ENCODE measurements around the gene CACNA1D. TPM values are rescaled to one million over a fixed set of nuclear protein-coding genes. Genes with fewer than 3 reads are reported as not detected.

Gene CACNA1D
- total RNA-seq, 1 donor from 2014 or later, result 1.1 TPM

GRCh38 chr3:53846134-53846850 lies 351.9 kb downstream of the CACNA1D start, which contains the start of the genes CHDH and IL17RB:
CHDH (minus strand) TSS chr3:53846419; CDS start chr3:53824008, 22,411 bp downstream.
IL17RB (plus strand) TSS chr3:53846568; CDS start chr3:53846589, 21 bp downstream.
- H3K27ac Mint-ChIP-seq (ENCODE audit: unreplicated experiment), result no peak within 1 kb of the TSS
- TF ChIP-seq CTCF (conservative IDR thresholded peaks at IDR 0.05), result no peak
- peak; percentile 40 for DNase-seq (ENCODE audit: low read depth, low spot score)
- H3K4me3 Mint-ChIP-seq, result peak within 1 kb of the TSS; percentile 86
- no peaks in the 10 kb centered on the region for H3K9me3 Mint-ChIP-seq
- no peaks in the 10 kb centered on the region for H3K36me3 Mint-ChIP-seq (ENCODE audit: low read depth)
- H3K4me1 Mint-ChIP-seq, result peaks cover 26% of the 10 kb centered on the region
- peaks cover 40% of the 10 kb centered on the region for H3K27me3 Mint-ChIP-seq (ENCODE audit: low read depth)

- Mint-ChIP-seq H3K9me3 (no peaks in the 10 kb centered on the region), H3K4me3 (peak overlapping the region; percentile 86), H3K27ac (ENCODE audit: unreplicated experiment) (no peak overlapping the region), H3K4me1 (peaks cover 26% of the 10 kb centered on the region), H3K27me3 (ENCODE audit: low read depth) (peaks cover 40% of the 10 kb centered on the region), H3K36me3 (ENCODE audit: low read depth) (no peaks in the 10 kb centered on the region)
- TF ChIP-seq CTCF (conservative IDR thresholded peaks at IDR 0.05), result no peak
- no peak for DNase-seq (ENCODE audit: low read depth, low spot score)
Observed at GRCh38 chr3:53846851-53847155, 352.4 kb downstream of the CACNA1D start.

- Mint-ChIP-seq H3K4me3 (no peak overlapping the region), H3K36me3 (ENCODE audit: low read depth) (no peaks in the 10 kb centered on the region), H3K27ac (ENCODE audit: unreplicated experiment) (no peak overlapping the region), H3K27me3 (ENCODE audit: low read depth) (peaks cover 29% of the 10 kb centered on the region), H3K9me3 (no peaks in the 10 kb centered on the region), H3K4me1 (peaks cover 5% of the 10 kb centered on the region)
- no peak for DNase-seq (ENCODE audit: low read depth, low spot score)
- no peak for TF ChIP-seq CTCF (conservative IDR thresholded peaks at IDR 0.05)
Observed at GRCh38 chr3:53849916-53850315, 355.5 kb downstream of the CACNA1D start.

GRCh38 chr3:53850895-53851294 lies 356.5 kb downstream of the CACNA1D start:
- H3K4me1 Mint-ChIP-seq, result no peaks in the 10 kb centered on the region
- peaks cover 22% of the 10 kb centered on the region for H3K27me3 Mint-ChIP-seq (ENCODE audit: low read depth)
- DNase-seq (ENCODE audit: low read depth, low spot score), result no peak
- H3K27ac Mint-ChIP-seq (ENCODE audit: unreplicated experiment), result no peak overlapping the region
- H3K4me3 Mint-ChIP-seq, result no peak overlapping the region
- H3K36me3 Mint-ChIP-seq (ENCODE audit: low read depth), result no peaks in the 10 kb centered on the region
- no peak for TF ChIP-seq CTCF (conservative IDR thresholded peaks at IDR 0.05)
- H3K9me3 Mint-ChIP-seq, result no peaks in the 10 kb centered on the region

- Mint-ChIP-seq H3K27me3 (ENCODE audit: low read depth) (no peaks in the 10 kb centered on the region), H3K4me3 (no peak overlapping the region), H3K36me3 (ENCODE audit: low read depth) (peaks cover 5% of the 10 kb centered on the region), H3K4me1 (no peaks in the 10 kb centered on the region), H3K27ac (ENCODE audit: unreplicated experiment) (no peak overlapping the region), H3K9me3 (no peaks in the 10 kb centered on the region)
- no peak for DNase-seq (ENCODE audit: low read depth, low spot score)
- no peak for TF ChIP-seq CTCF (conservative IDR thresholded peaks at IDR 0.05)
Observed at GRCh38 chr3:53856964-53857363, 362.6 kb downstream of the CACNA1D start.

Measured in neural crest cell (in vitro differentiated cells).